ENCODE measurements around the gene ADAP1. TPM values are rescaled to one million over a fixed set of nuclear protein-coding genes. Genes with fewer than 3 reads are reported as not detected.
A peak's percentile ranks its signal among the peaks of the same experiment; 100 is the strongest.

The ADAP1 gene
- total and polyA plus RNA-seq, 2 of the 13 experiments (the other 11 are each of a cell fraction or from before 2014, with no cell fraction given): 10.5 to 24.6 TPM

DNA sequence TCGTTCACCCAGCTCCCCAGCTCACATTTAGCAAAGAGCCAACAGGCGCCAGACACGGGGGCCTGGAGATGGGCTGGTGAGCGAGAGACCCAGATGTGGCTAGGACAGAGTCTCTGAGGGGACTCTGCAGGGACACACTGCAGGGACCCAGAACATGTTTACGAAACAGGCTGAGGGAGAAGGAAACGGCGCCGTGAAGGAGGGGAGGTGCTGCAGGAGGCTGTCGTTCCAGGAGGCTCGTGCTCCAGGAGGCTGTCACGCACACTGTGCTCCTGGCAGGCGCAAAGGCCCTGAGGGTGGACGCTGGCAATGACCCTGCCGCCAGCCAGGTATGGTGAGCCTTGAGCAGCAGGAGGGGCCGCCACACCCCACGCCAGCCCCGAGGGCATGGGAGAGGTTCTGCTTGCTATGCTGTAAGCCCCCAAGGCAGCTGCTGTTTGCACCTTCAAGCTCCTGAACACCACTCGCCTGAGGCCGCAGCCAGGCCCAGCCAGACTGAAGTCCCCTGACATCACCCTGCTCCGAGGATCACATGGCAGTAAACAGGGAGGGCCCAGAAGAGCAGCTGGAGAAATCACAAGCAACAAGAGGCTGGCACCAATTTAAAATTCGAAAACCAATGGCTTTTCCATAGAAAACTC lies 27.3 kb downstream of the ADAP1 start (continued):
- TF ChIP-seq, protein P1, sequence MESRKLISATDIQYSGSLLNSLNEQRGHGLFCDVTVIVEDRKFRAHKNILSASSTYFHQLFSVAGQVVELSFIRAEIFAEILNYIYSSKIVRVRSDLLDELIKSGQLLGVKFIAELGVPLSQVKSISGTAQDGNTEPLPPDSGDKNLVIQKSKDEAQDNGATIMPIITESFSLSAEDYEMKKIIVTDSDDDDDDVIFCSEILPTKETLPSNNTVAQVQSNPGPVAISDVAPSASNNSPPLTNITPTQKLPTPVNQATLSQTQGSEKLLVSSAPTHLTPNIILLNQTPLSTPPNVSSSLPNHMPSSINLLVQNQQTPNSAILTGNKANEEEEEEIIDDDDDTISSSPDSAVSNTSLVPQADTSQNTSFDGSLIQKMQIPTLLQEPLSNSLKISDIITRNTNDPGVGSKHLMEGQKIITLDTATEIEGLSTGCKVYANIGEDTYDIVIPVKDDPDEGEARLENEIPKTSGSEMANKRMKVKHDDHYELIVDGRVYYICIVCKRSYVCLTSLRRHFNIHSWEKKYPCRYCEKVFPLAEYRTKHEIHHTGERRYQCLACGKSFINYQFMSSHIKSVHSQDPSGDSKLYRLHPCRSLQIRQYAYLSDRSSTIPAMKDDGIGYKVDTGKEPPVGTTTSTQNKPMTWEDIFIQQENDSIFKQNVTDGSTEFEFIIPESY (CRISPR knock-in tag; IDR thresholded peaks at IDR 0.05): peak; percentile 52; the same call in 1 of the 2 replicates
- TF ChIP-seq HOXD1 (CRISPR knock-in tag; IDR thresholded peaks at IDR 0.05): 0 out of 2 replicates have a peak, but pooled peaks have one; percentile 17
- TF ChIP-seq ZFP36L2 (CRISPR knock-in tag; IDR thresholded peaks at IDR 0.05): no peak
- TF ChIP-seq SALL1 (CRISPR knock-in tag; IDR thresholded peaks at IDR 0.05): peak; percentile 47; the same call in 1 of the 2 replicates
- TF ChIP-seq, protein P2, sequence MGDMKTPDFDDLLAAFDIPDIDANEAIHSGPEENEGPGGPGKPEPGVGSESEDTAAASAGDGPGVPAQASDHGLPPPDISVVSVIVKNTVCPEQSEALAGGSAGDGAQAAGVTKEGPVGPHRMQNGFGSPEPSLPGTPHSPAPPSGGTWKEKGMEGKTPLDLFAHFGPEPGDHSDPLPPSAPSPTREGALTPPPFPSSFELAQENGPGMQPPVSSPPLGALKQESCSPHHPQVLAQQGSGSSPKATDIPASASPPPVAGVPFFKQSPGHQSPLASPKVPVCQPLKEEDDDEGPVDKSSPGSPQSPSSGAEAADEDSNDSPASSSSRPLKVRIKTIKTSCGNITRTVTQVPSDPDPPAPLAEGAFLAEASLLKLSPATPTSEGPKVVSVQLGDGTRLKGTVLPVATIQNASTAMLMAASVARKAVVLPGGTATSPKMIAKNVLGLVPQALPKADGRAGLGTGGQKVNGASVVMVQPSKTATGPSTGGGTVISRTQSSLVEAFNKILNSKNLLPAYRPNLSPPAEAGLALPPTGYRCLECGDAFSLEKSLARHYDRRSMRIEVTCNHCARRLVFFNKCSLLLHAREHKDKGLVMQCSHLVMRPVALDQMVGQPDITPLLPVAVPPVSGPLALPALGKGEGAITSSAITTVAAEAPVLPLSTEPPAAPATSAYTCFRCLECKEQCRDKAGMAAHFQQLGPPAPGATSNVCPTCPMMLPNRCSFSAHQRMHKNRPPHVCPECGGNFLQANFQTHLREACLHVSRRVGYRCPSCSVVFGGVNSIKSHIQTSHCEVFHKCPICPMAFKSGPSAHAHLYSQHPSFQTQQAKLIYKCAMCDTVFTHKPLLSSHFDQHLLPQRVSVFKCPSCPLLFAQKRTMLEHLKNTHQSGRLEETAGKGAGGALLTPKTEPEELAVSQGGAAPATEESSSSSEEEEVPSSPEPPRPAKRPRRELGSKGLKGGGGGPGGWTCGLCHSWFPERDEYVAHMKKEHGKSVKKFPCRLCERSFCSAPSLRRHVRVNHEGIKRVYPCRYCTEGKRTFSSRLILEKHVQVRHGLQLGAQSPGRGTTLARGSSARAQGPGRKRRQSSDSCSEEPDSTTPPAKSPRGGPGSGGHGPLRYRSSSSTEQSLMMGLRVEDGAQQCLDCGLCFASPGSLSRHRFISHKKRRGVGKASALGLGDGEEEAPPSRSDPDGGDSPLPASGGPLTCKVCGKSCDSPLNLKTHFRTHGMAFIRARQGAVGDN (CRISPR knock-in tag; IDR thresholded peaks at IDR 0.05): peak; percentile 66
- 0 out of 2 replicates have a peak, but pooled peaks have one; percentile 21 for TF ChIP-seq HDAC1 (CRISPR knock-in tag; IDR thresholded peaks at IDR 0.05)
- TF ChIP-seq, protein P3, sequence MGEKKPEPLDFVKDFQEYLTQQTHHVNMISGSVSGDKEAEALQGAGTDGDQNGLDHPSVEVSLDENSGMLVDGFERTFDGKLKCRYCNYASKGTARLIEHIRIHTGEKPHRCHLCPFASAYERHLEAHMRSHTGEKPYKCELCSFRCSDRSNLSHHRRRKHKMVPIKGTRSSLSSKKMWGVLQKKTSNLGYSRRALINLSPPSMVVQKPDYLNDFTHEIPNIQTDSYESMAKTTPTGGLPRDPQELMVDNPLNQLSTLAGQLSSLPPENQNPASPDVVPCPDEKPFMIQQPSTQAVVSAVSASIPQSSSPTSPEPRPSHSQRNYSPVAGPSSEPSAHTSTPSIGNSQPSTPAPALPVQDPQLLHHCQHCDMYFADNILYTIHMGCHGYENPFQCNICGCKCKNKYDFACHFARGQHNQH (CRISPR knock-in tag; IDR thresholded peaks at IDR 0.05): peak; percentile 16; the same call in 1 of the 2 replicates
- TF ChIP-seq, protein P4, sequence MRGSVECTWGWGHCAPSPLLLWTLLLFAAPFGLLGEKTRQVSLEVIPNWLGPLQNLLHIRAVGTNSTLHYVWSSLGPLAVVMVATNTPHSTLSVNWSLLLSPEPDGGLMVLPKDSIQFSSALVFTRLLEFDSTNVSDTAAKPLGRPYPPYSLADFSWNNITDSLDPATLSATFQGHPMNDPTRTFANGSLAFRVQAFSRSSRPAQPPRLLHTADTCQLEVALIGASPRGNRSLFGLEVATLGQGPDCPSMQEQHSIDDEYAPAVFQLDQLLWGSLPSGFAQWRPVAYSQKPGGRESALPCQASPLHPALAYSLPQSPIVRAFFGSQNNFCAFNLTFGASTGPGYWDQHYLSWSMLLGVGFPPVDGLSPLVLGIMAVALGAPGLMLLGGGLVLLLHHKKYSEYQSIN (CRISPR knock-in tag; IDR thresholded peaks at IDR 0.05; ENCODE audit: borderline replicate concordance): no peak
- TF ChIP-seq, protein P5, sequence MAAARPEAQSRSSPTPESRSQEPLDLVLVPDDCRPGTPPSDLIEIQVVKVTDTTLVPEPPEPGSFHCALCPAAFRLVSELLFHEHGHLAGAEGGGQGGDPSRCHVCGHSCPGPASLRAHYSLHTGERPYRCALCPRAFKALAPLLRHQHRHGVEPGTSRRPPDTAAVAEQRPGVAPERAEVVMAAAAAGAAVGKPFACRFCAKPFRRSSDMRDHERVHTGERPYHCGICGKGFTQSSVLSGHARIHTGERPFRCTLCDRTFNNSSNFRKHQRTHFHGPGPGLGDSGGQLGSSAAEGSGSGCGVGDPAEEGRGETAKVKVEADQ (CRISPR knock-in tag; IDR thresholded peaks at IDR 0.05; ENCODE audit: borderline replicate concordance): no peak
- TF ChIP-seq ZFY (CRISPR knock-in tag; IDR thresholded peaks at IDR 0.05): peak; percentile 39; the same call in 1 of the 2 replicates
- TF ChIP-seq, protein P6, sequence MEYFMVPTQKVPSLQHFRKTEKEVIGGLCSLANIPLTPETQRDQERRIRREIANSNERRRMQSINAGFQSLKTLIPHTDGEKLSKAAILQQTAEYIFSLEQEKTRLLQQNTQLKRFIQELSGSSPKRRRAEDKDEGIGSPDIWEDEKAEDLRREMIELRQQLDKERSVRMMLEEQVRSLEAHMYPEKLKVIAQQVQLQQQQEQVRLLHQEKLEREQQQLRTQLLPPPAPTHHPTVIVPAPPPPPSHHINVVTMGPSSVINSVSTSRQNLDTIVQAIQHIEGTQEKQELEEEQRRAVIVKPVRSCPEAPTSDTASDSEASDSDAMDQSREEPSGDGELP (IDR thresholded peaks at IDR 0.05; ENCODE audit: borderline replicate concordance, low read depth): peak; percentile 28; the same call in 1 of the 2 replicates
- peak; percentile 59; the same call in 1 of the 2 replicates for TF ChIP-seq ZBTB38 (CRISPR knock-in tag; IDR thresholded peaks at IDR 0.05)
- TF ChIP-seq XRCC5 (optimal IDR thresholded peaks at IDR 0.05; ENCODE audit: low read length): peak; percentile 51
- no peak for TF ChIP-seq ZMYM2 (CRISPR knock-in tag; IDR thresholded peaks at IDR 0.05)
- TF ChIP-seq ZMYM3 (CRISPR knock-in tag; IDR thresholded peaks at IDR 0.05): peak; percentile 76
- 0 out of 2 replicates have a peak, but pooled peaks have one; percentile 12 for TF ChIP-seq YEATS4 (CRISPR knock-in tag; IDR thresholded peaks at IDR 0.05; ENCODE audit: borderline replicate concordance)
- TF ChIP-seq ZNF124 (CRISPR knock-in tag; IDR thresholded peaks at IDR 0.05): no peak
